NCI-H2171 treated with DMSO at 0.1 percent for 48 hours (cell line): ENCODE results near the gene RCBTB2.

Source experiments
- DNase-seq: peaks from one replicate; lab custom pipeline; 2025; lab: John Stamatoyannopoulos, UW

Gene RCBTB2

DNA sequence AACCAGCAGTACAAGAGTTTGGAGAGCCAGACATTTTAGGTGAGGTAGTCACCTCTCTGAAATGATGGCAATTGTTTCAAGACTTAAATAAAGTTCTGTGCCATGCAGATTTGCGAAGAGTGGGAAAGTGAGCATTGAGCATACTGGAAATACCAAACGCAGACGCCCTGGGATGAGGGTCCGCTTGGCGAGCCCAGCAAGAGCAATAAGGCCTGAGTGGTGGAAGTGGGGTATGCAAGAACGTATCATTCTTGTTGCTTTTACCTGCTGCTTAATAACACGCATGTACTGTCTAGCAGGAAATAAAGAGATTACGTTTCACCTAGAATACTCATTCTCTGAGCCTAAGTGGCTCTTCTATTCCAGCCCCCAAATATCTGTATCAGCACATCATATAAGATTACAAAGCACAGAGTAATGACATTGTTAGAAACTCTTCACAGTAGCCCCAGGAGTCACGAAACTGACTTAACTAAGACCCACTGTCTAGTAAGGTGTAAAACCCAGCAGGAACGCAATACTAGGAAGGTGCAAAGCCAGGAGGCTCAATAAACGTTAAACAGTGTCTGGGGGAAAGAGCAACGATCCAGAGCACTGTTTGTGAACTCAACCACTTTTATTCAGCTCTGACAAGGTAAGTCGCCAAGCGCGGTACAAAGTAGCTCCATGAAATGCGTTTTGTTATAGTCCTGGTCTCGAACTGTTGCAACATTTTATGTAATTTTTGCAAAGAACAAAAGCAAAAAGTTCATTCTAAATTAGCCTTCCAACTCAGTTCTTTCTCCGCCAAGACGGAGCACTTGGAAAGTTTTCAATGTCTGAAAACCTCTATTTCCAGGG is 1.2 kb downstream of the RCBTB2 start:
- no peak for DNase-seq

DNA sequence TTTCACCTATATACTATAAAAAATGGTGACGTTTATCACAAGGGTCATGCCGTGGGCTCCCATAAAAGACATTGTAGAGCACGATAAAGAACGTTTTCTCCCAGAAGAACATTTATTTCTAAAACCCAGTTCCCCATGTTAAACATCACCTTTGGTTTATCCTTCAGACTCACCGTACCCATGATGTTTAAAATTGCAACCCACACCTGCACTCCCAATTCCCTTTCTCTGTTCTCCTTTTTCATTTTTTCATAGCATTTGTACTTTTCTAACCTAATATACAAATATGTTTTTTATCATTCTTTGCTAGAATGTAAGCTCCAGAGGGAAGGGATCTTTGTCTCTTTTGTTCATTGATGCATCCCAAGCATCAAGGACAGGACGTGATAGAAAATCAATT is 2.0 kb downstream of the RCBTB2 start:
- no peak for DNase-seq

DNA sequence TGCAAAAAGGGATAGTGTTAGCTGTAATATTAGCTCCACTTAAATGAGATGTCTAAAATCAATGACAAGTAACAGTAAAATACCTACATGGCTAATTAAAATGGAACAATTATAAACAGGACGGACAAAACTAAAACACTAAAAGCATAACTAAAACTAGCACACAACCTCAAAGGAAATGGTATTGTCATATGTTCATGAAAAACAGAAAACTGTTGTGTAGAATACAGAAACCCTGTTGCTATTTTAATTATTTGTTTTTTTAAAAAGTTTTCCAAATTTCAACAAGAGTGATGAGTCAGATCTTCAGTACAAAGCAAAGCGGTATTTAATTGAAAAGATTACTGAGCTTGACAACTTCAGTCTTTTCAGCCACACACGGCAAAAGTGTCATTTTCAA is 4.2 kb downstream of the RCBTB2 start:
- DNase-seq: no peak

DNA sequence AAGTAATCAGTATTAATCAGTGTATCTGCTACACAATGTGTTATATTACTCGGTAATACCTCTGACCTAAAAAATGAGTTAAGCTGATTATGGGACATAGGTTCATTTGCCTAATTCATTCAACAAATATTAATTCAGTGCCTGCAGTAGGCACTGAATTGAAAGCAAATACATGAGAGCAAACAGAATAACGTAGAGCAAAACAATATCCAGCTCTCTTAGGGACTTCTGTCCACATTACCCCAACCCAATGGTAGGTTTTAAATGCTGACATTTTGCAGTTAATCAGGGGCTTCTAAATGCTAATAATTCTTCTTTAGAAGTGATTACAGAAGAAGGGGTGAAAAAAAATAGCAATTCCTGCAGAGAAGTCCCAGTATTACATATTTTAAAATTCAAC is 4.9 kb downstream of the RCBTB2 start:
- no peak for DNase-seq

DNA sequence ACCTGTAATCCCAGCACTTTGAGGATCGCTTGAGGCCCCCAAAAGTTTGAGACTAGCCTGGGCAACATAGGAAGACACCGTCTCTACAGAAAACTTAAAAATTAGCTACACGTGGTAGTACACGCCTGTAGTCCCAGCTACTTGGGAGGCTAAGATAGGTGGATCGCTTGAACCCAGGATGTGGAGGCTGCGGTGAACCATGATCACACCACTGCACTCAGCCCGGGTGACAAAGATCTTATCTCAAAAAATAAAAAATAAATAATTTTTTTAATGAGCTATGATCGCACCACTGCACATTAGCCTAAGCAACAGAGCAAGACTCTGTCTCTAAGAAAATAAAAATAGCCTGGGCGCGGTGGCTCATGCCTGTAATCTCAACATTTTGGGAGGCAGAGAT is 6.6 kb downstream of the RCBTB2 start:
- DNase-seq: no peak

DNA sequence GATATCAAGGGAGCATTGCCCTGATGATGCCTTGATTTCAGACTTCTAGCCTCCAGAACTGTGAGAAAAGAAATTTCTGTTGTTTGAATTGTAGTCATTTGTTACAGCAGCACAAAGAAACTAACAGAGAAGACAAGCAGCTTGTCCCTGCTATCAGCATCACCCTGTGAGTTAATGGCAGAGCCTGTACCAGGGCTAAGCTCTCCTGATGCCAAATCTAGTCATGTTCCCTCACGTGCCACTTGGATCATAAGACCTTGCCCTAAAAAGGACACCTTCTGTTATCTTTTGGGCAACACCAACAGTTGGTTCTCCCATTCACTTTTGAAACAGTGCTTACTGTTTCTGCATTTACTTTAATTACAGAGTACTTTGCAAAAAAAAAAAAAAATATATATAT is 14.8 kb downstream of the RCBTB2 start:
- DNase-seq: no peak

DNA sequence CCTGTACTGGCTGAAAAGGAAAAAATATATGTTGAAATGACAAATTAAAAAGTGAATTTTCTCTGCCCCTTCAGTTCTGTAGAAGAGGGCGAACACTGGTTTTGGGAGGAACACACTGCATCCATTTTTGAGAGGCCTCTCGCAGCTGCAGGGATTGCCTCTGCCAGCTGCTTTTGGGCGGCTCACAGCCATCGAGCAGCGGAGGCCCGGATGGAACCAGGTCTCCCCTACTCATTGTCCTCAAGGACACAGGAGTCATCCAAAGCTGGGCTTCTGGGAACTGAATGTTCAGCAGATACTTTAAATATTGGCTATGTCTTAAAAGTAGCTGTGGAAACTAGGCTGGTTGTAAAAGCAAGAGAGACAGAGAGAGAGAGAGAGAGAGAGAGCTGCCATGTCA is 17.1 kb downstream of the RCBTB2 start:
- DNase-seq: no peak

DNA sequence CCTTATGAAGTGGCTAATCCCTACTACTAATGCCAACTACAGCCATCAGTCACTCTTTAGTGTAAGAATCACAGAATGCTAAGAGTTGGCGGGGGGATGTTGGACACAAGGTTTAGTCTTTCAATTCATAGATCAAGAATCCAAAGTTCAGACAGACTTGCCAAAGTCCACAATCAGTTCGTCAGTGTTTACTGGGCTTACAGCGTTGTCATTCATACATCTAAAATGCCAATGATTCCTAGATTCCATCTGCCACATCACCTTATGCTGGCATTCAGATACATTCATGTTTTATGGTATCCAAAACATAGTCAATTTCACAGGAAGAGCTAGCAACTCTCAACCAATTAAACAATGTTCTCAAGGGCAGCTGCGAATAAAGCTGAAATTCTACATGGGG is 18.1 kb downstream of the RCBTB2 start:
- DNase-seq: no peak

DNA sequence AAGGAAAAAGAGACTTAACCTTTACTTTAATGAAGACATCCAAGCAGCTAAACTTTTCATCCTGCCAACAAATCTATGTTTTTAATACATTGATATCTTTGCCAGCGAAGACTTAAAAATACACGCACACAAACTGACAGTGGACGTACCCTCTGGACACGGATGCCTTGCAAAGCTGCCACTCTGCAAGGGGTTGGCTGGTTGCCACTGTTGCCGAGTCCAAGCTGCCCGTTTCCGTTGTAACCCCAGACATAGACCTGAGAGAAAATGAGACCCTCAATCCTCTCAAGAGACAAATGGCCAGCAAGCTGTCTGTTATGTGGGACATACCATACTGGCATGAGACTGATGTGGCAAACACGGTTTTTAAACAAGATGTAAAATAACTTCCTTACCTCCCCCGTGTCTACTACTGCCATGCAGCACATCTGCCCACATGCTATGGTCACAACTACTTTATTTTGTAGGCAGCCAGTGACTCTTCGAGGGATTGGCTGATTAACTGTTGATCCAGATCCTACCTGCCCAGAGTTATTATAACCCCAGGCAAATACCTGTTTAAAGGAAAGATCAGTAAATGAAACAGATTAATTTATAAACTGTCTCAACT is 21.2 kb downstream of the RCBTB2 start:
- no peak for DNase-seq

DNA sequence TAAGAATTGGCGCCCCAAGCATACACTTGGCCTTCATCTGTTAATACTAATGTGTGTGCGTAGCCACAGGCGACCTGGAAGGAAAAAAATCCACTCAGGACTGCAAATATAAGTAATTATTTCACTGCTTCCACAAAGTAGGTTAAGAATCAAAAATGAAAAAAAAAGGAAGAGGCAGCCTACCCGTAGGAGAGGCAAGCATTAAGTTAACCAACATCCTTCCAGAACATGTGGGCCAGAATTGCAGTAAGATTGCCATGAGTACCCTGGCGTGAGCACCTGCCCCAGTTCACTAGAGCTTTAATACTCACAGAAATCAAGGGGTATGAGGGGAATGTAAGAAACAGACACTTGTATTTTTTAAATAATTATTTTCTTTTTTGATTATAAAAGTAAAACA is 22.2 kb downstream of the RCBTB2 start:
- DNase-seq: no peak

DNA sequence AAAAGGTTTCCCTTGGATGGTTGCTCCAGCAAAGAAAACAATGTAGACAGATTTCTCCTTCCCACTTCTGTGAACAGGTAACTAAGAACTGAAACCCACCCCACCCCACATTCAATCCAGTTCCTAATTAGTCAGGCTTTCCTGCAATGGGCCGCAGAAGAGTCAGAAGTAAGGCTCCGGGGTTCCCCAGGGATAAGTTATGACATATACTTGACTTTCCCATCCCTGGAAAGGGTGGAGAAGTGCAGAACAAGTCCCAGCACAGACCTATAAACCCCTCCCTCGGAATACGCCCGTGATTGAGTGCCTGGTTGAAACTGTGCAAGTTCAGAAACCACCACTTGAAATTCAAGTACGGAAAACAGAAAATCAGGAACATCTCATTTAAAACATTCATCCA is 24.9 kb downstream of the RCBTB2 start:
- no peak for DNase-seq

DNA sequence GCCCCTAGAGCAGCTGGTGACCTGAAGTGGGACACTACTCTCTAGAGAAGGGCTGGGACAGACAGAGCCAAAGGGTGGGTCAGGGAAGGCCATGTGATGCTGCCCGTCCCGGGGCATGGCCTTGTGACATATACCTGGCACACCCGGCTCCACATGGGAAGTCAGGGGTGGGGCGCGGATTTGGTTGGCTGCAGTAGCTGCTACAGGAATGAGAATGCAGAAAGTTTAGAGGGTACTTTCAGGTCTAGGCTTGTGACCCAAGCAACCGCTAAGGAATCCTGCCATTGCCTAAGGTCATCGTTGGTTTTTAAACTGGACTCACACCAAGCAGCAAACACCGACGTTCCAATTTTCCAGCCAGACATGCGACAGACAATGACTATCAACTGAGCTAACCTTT is 25.9 kb downstream of the RCBTB2 start:
- no peak for DNase-seq

DNA sequence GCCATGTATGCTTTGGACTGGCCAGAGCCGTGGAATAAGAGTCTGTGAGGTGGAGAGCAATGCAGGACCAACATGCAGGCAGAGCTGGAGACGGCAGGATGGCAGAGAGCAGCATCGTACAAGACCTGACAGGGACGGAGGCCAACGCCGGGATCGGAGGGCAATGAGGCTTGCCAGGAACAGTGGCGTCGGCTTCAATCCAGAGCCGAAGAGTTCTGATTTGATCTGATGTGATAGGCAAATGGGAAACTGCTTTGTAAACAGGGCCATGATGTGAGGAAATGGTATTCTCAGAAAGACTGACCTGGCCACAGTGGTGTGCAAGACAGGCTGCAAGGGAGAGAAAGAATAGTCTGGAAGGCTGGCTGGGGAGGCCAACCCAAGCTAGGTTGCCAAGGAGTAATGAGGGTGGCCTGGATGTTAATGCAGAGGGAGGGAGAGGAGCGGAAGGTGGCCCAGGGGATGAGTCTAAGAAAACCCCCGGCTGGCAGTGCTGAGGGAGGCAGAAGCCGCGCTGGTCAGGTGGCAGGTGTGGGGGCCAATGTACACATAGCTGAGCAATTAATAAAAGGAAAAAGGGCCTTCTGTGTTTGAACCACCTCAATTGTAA is 26.7 kb downstream of the RCBTB2 start:
- DNase-seq: no peak

DNA sequence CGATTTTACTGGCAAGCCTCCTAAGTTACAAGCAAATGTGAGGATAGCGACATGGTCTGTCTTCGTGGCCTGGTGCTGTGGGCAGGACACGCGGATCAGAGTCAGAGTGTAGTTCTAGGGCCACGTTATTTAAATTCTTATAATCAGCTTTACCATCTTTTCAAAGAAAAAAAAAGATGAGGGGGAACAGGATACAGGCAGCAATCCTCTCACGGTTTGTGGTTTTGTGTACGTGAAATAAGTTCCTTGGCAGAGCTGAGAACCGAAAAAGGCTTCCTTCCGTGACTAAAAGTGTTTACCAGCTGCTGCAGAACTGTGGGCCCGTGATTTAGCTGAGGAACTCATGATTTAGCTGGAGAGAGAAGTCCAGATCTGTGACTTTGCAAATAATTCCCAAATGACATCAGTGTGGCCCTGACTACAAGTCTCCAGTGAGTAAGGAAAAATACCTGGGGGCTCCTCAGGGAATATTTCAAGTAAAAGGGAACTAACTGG is 27.2 kb downstream of the RCBTB2 start:
- DNase-seq: no peak

DNA sequence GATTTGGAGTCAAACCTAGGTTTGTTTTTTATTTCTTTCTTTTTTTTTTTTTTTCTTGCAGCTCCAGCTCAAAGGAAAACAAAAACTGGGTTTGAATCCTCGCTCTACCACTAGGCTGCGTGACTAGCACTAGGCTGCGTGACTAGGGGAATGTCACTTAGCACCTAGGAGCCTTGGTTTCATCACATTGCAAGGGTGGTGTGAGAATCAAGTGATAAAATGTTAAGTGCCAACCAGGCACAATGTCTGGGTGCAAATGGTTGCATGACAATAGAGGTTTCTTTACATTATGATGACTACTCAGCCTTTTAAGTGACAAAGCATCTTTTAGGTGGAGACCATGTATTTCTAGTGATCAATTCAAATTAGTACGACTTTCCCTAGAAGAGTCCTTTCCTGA is 27.9 kb downstream of the RCBTB2 start:
- DNase-seq: no peak

DNA sequence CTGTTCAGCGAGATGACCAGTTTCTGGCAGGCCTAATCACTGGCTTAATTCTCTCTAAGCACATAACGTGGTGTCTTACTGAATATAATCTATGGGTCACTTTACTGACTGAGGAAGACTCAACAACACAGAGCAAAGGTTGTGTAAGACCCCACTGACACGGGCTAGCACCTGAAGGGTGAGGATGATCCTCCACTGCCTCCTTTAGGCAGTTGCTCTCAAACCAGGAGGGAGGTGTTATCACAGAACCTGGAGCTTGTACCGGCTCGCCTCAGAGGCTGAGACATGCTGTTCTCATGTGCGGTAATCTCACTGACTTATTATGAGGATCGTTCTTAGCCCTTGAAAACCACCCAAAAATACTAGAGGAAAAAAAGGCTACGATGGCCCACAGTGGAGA is 28.3 kb downstream of the RCBTB2 start:
- DNase-seq: no peak

DNA sequence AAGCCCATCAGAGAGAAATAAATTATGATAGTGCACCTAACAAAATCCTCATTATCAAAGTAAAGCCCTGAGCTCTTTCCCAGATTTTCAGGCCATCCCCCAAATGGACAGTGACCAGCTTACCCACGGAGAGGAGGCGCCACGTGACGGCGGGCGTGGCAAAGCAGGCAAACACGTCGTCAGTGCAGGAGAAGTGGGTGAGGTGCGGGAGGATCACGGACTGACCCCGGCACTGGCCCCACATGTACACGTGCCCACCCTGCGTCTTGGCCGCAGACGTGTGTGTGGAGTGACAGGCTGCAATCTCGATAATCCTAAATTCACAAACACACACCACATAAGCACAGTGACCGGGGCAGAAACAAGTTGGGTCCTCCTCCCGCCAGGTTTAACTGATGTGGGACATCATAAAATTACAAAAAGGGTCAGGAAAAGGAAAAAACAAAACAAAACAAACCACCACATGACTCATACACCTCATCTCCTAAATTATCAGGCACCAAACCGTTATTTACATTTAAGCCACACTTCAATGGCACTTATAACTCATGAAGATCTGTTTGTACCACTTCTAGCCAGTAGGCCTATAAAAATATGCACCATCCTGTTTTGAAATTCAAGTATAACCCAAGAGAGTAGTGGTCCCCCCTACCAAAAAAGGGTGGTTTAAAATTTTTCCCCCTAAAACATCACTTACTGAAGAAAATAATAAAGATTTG is 30.1 kb downstream of the RCBTB2 start:
- no peak for DNase-seq

DNA sequence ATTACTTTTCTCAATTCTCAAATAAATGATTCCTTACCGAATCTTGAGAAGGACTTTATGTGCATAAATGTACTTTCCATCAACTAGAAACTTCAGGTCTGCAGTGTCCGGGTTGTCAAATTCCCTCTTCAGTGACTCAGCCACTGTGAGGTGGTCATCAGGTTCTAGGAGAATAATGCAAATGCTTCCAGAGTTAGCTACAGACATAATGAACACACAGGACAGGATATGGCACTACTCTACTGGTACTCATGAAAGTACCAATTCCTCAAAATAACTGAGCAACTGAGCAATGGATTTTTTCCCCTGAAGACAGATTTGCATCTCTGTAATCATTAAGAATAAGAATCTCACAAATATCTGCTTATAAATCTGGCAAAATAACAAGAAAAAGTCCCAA is 31.2 kb downstream of the RCBTB2 start:
- DNase-seq: no peak

DNA sequence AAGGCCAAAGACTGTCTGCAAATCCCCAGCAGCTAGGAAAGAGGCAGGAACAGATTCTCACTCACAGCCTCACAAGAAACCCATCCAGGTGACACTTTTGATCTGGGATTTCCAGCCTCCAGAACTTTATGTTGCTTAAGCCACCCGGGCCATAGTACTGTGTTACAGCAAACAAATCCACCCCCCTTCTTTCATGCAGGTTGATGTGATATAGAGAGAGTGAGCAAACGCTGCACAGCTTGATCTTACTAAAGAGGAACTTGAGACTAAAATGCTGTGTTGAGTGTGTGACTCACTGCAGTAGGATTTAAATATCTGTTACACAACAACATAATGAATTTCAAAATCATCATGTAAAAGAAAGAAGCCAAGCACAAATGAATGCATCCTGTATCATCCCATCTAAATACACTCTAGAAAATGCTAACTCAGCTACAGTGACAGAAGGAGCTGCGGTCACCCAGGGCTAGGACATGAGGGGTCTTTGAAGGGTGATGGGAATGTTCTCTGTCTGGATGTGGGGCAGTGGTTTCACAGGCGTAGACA is 32.2 kb downstream of the RCBTB2 start:
- no peak for DNase-seq

DNA sequence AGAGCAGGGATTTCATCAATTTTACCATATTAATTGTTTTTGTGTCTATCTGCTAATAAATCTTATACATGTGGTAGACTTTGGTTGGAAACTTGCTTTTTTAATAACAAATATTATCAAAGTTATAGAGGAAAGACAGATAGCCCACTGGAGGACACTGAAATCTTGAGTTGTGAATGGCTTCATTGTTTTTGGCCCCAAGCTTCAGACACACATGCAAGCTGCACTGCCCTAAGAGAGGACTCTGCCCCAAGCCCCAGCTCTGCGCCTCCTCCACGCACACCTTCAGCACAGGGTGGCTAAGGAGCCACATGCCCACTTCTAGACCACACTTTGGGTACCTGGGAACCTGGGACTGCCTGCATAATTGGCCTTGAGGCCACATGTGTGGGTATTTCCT is 35.2 kb downstream of the RCBTB2 start:
- DNase-seq: no peak

DNA sequence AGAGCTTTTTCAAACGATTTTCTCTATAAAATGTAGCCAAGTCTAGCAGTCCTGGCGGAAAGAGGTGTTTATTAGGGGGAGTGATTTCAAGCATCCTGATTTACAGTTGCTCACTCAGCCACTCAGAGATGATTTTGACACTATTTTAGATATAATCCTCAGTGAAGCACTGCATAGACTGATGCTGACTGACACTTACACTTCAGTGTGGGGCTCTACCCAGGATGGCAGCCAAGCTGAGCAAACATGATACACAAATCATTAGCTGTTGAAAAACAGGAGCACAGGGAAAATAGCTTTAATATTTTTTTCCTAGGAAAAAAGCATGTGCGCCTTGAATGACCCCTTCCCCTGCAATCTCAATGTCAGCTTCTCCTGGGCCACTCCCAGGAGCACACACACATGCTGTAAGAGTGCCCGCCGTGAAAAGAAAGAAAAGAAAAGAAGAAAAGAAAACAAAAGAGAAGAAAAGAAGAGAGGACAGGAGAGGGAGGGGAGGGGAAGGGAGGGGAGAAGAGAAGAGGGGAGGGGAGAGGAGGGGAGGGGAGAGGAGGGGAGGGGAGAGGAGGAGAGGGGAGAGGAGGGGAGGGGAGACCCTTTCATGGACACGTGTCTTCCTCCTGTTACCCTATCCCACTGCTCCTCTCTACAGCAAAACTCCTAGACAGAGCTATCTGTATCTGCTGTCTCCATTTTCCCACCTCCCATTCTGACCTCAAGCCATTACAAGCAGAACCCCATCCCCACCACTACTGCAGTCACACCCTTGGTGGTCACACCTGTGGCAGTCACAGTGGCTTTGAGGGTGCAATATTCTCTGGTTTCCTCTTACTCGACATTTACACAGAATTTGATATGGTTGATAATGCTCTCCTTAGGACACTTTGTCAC is 36.4 kb downstream of the RCBTB2 start:
- no peak for DNase-seq
